Uterus (tissue), 4 donors: Measurements from ENCODE around the gene RHBDL2. TPM values are rescaled to one million over a fixed set of nuclear protein-coding genes. Genes with fewer than 3 reads are reported as not detected.
"Not testable (repeated sequence)": the region's sequence is repeated elsewhere in the genome, so short reads cannot be mapped to it uniquely, and the experiment has no call there.

Experiments
- DNase-seq, 2 donors: peaks; one replicate each; pipeline ENCODE4 v3.0.0-alpha.2; 2019 to 2020
- H3K27ac ChIP-seq, 2 donors: fragments of 200-600 bp; sonication (generic); 1 replicate in 1 of 2; 2 replicates in 1 of 2; pipeline ENCODE4 v1.5.1; 2016 to 2018
- H3K27me3 ChIP-seq, 2 donors: fragments of 200-600 bp; sonication (generic); one replicate each; pipeline ENCODE4 v1.5.1; 2018 to 2019; ENCODE audit warnings: control low read depth in 1 of 2
- H3K36me3 ChIP-seq, 2 donors: fragments of 200-600 bp; sonication (generic); one replicate each; pipeline ENCODE4 v1.5.1; 2019; ENCODE audit warnings: control low read depth in 1 of 2
- H3K4me1 ChIP-seq, 2 donors: fragments of 200-600 bp; sonication (generic); one replicate each; pipeline ENCODE4 v1.5.1; 2018 to 2019; ENCODE audit warnings: control low read depth in 1 of 2
- H3K4me3 ChIP-seq, 2 donors: fragments of 200-600 bp; sonication (generic); 1 replicate in 1 of 2; 2 replicates in 1 of 2; pipeline ENCODE4 v1.5.1; 2018 to 2019; ENCODE audit warnings: mild to moderate bottlenecking in 1 of 2
- H3K9me3 ChIP-seq, 2 donors: fragments of 200-600 bp; sonication (generic); one replicate each; pipeline ENCODE4 v1.5.1; 2019; ENCODE audit warnings: control low read depth in 1 of 2
- CTCF ChIP-seq, 4 experiments: fragments of 200-600 bp in 2 of 4; fragments of 450-650 bp in 2 of 4; sonication (generic) in 2 of 4; IDR thresholded peaks; one replicate each; pipeline ENCODE4 v1.5.1; 2016 to 2019; ENCODE audit warnings: antibody characterized with exemption in 4 of 4, mild to moderate bottlenecking in 2 of 4, moderate library complexity in 1 of 4
- POLR2A ChIP-seq, 2 donors: fragments of 450-650 bp; IDR thresholded peaks; one replicate each; pipeline ENCODE4 v1.6.1; 2016; ENCODE audit warnings: antibody characterized with exemption in 2 of 2, mild to moderate bottlenecking in 1 of 2, moderate library complexity in 1 of 2
- intact Hi-C: fragments of 100-400 bp; cut with DNase I; formaldehyde crosslinking; loops from one replicate; pipeline ENCODE4 v1.15.1; 2023; ENCODE audit warnings: low total_unique reads
- total RNA-seq, 4 donors: library from RNA; depleted of rRNA in 3 of 4; stranded (reverse); fragments of >200 nt in 3 of 4; gene quantifications; one replicate each; pipeline versions ENCODE4 v1.1.0 to v1.2.4, GENCODE V29; 2014 to 2023
- donor health status: DM: yes; HTN: yes; CAD: no.

Gene RHBDL2
- total RNA-seq, 4 donors from 2014 or later: 1.2 TPM; not detected in 3

- H3K9me3 ChIP-seq: no peaks in the 10 kb centered on the region
- no peak for DNase-seq
- intact Hi-C loops: no loop called here
- H3K27ac ChIP-seq: no peak overlapping the region
- no peaks in the 10 kb centered on the region for H3K4me1 ChIP-seq
- H3K27me3 ChIP-seq: no peaks in the 10 kb centered on the region
- no peaks in the 10 kb centered on the region for H3K36me3 ChIP-seq
- TF ChIP-seq CTCF (IDR thresholded peaks at IDR 0.05): no peak
- TF ChIP-seq POLR2A (IDR thresholded peaks at IDR 0.05): no peak
- H3K4me3 ChIP-seq: no peak overlapping the region
These were observed 23.1 kb downstream of the RHBDL2 start for GRCh38 chr1:38918568-38918967.

- Histone ChIP-seq H3K4me1 (no peaks in the 10 kb centered on the region), H3K4me3 (no peak overlapping the region), H3K9me3 (no peaks in the 10 kb centered on the region), H3K27ac (no peak overlapping the region), H3K36me3 (no peaks in the 10 kb centered on the region), H3K27me3 (no peaks in the 10 kb centered on the region)
- no peak for DNase-seq
- TF ChIP-seq POLR2A (IDR thresholded peaks at IDR 0.05): no peak
- TF ChIP-seq CTCF (IDR thresholded peaks at IDR 0.05): no peak
- intact Hi-C loops: no loop called here
These were observed 23.9 kb downstream of the RHBDL2 start for GRCh38 chr1:38917772-38918171.

- H3K4me3 ChIP-seq: no peak overlapping the region
- no peak for DNase-seq
- no peaks in the 10 kb centered on the region for H3K36me3 ChIP-seq
- no peak overlapping the region for H3K27ac ChIP-seq
- TF ChIP-seq POLR2A (IDR thresholded peaks at IDR 0.05): no peak
- no peak for TF ChIP-seq CTCF (IDR thresholded peaks at IDR 0.05)
- no peaks in the 10 kb centered on the region for H3K4me1 ChIP-seq
- intact Hi-C loops: no loop called here
- H3K9me3 ChIP-seq: no peaks in the 10 kb centered on the region
- no peaks in the 10 kb centered on the region for H3K27me3 ChIP-seq
These were observed 24.3 kb downstream of the RHBDL2 start for GRCh38 chr1:38917337-38917736.

- no peaks in the 10 kb centered on the region for H3K36me3 ChIP-seq
- H3K4me1 ChIP-seq: no peaks in the 10 kb centered on the region
- no peak for TF ChIP-seq POLR2A (IDR thresholded peaks at IDR 0.05)
- no peak for DNase-seq
- no peaks in the 10 kb centered on the region for H3K27me3 ChIP-seq
- no peak overlapping the region for H3K27ac ChIP-seq
- intact Hi-C loops: no loop called here
- H3K4me3 ChIP-seq: no peak overlapping the region
- H3K9me3 ChIP-seq: no peaks in the 10 kb centered on the region
These were observed 26.2 kb downstream of the RHBDL2 start for GRCh38 chr1:38915352-38915948.

GRCh38 chr1:38914908-38915307 is 26.7 kb downstream of the RHBDL2 start:
- H3K4me1 ChIP-seq, H3K4me3 ChIP-seq, H3K27me3 ChIP-seq, H3K36me3 ChIP-seq, H3K9me3 ChIP-seq, H3K27ac ChIP-seq, DNase-seq, intact Hi-C loops: not testable (repeated sequence)

- intact Hi-C loops: no loop called here
These were observed 32.8 kb downstream of the RHBDL2 start for GRCh38 chr1:38908821-38909220.

More at GRCh38 chr1:38908821-38909220, 32.8 kb downstream of the RHBDL2 start:
- no peak for DNase-seq
- no peak for TF ChIP-seq CTCF (IDR thresholded peaks at IDR 0.05)
- TF ChIP-seq POLR2A (IDR thresholded peaks at IDR 0.05): no peak
- H3K4me1 ChIP-seq: no peaks in the 10 kb centered on the region
- H3K27me3 ChIP-seq: no peaks in the 10 kb centered on the region
- no peak overlapping the region for H3K4me3 ChIP-seq
- H3K9me3 ChIP-seq: no peaks in the 10 kb centered on the region
- H3K36me3 ChIP-seq: no peaks in the 10 kb centered on the region
- H3K27ac ChIP-seq: no peak overlapping the region
